GM12864 (cell line): ENCODE measurements around the gene HMGN3.

ENCODE experiments used
- DNase-seq: peaks from one replicate; pipeline ENCODE4 v3.0.0-alpha.2; 2011; ENCODE audit warnings: low read depth
- H3K4me3 ChIP-seq: 2 replicates; pipeline ENCODE4 v1.5.1; 2011; ENCODE audit warnings: mild to moderate bottlenecking, low read depth, low read length, control low read depth
- CTCF ChIP-seq: IDR thresholded peaks from 2 replicates; pipeline ENCODE4 v1.5.1; 2011; ENCODE audit warnings: low read depth, mild to moderate bottlenecking, moderate library complexity, low read length, control low read depth, inconsistent platforms; ENCODE audit errors: missing control alignments

Gene HMGN3

GRCh38 chr6:79170431-79170830 lies 64.1 kb downstream of the HMGN3 start:
- H3K4me3 ChIP-seq, result no peak overlapping the region
- DNase-seq, result no peak
- TF ChIP-seq CTCF, result no peak

- H3K4me3 ChIP-seq, result no peak overlapping the region
- no peak for DNase-seq
- TF ChIP-seq CTCF, result no peak
Measured at GRCh38 chr6:79168695-79168980, 65.8 kb downstream of the HMGN3 start.

GRCh38 chr6:79167931-79168694 lies 66.4 kb downstream of the HMGN3 start:
- TF ChIP-seq CTCF, result no peak
- no peak for DNase-seq
- no peak overlapping the region for H3K4me3 ChIP-seq

GRCh38 chr6:79159846-79160245 lies 74.6 kb downstream of the HMGN3 start:
- no peak for DNase-seq
- TF ChIP-seq CTCF, result no peak
- H3K4me3 ChIP-seq, result no peak overlapping the region

GRCh38 chr6:79158856-79159516 lies 75.5 kb downstream of the HMGN3 start:
- no peak for TF ChIP-seq CTCF

GRCh38 chr6:79157961-79158644 lies 76.4 kb downstream of the HMGN3 start:
- no peak for DNase-seq
- no peak overlapping the region for H3K4me3 ChIP-seq
- TF ChIP-seq CTCF, result no peak

More at GRCh38 chr6:79158856-79159516, 75.5 kb downstream of the HMGN3 start:
- DNase-seq, result no peak
- no peak overlapping the region for H3K4me3 ChIP-seq
